Esophagus muscularis mucosa (tissue), 3 donors: ENCODE measurements around the gene NPIPB8.
"Not testable (repeated sequence)": the region's sequence is repeated elsewhere in the genome, so short reads cannot be mapped to it uniquely, and the experiment has no call there.

Source experiments
- CTCF ChIP-seq, 3 experiments: fragments of 200-600 bp in 2 of 3; fragments of 450-650 bp in 1 of 3; sonication (generic) in 2 of 3; IDR thresholded peaks; one replicate each; pipeline ENCODE4 v1.5.1; 2017 to 2019; ENCODE audit warnings: antibody characterized with exemption in 3 of 3, mild to moderate bottlenecking in 2 of 3, moderate library complexity in 1 of 3
- EP300 ChIP-seq: sonication (generic); formaldehyde crosslinking; IDR thresholded peaks from one replicate; pipeline ENCODE4 v1.6.1; 2017; ENCODE audit warnings: antibody characterized with exemption

DNA sequence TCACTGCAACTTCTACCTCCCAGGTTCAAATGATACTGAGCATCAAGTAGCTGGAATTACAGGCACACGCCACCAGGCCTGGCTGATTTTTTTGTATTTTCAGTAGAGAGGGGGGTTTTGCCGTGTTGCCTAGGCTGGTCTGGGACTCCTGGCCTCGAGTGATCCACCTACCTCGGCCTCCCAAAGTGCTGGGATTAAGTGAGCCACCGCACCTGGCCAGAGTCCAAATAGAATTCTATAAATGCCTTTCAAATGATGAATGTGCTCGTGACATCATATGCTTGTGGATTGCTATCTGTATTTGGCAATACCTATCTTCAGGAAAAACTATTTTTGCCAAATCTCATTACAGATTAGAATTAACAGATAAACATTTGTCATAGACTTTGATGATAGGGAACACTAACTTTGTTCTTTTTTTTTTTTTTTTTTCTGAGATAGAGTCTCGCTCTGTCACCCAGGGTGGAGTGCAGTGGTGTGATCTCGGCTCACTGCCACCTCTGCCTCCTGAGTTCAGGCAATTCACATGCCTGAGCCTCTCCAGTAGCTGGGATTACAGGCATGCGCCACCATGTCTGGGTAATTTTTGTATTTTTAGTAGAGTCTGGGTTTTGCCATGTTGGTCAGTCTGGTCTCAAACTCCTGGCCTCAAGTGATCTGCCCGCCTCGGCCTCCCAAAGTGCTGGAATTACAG is 55.5 kb downstream of the NPIPB8 start:
- TF ChIP-seq CTCF (IDR thresholded peaks at IDR 0.05); EP300: not testable (repeated sequence)
